ENCODE results near the gene BRD9. TPM values are rescaled to one million over a fixed set of nuclear protein-coding genes. Genes with fewer than 3 reads are reported as not detected.
"Not testable (repeated sequence)": the region's sequence is repeated elsewhere in the genome, so short reads cannot be mapped to it uniquely, and the experiment has no call there.

The BRD9 gene
- total RNA-seq, 6 donors from 2014 or later: 37.5 to 160 (median 42.3) TPM

GRCh38 chr5:932151-932627, 39.6 kb upstream of the BRD9 start:
- peaks cover 0 to 4% (median under 1%) of the 10 kb centered on the region in 4 donors for H3K4me1 ChIP-seq
- no peak overlapping the region for H3K4me3 ChIP-seq
- peak overlapping the region in 3 of 4 donors; percentile 58 to 81 (median 70) for H3K27ac ChIP-seq
- H3K36me3 ChIP-seq: no peaks in the 10 kb centered on the region
- DNase-seq (peak in 1 of 2 donors; percentile 41), ATAC-seq (ENCODE audit: low FRiP score in 2 of 2) (peak in 1 of 2 donors; percentile 5)
- 65 to 94% methylated on average over 5 to 8 of the region's 8 CpGs for WGBS, 2 donors
- TF ChIP-seq CTCF (IDR thresholded peaks at IDR 0.05): no peak
- no peak for TF ChIP-seq EP300 (IDR thresholded peaks at IDR 0.05)
- TF ChIP-seq POLR2A (IDR thresholded peaks at IDR 0.05): no peak
- no peak for TF ChIP-seq POLR2AphosphoS5 (IDR thresholded peaks at IDR 0.05)
- H3K9me3 ChIP-seq: no peaks in the 10 kb centered on the region
- peaks cover 0 to under 1% (median 0%) of the 10 kb centered on the region in 4 donors for H3K27me3 ChIP-seq

GRCh38 chr5:931570-932145, 39.1 kb upstream of the BRD9 start:
- Histone ChIP-seq H3K9me3 (no peaks in the 10 kb centered on the region), H3K4me3 (no peak overlapping the region), H3K36me3 (no peaks in the 10 kb centered on the region), H3K27ac (peak overlapping the region in 3 of 4 donors; percentile 58 to 81 (median 70)), H3K4me1 (peaks cover 5 to 8% (median 6%) of the 10 kb centered on the region in 4 donors), H3K27me3 (peaks cover 0 to 5% (median 1%) of the 10 kb centered on the region in 4 donors)
- TF ChIP-seq CTCF (IDR thresholded peaks at IDR 0.05) (no peak), POLR2A (IDR thresholded peaks at IDR 0.05) (no peak), EP300 (IDR thresholded peaks at IDR 0.05) (no peak), POLR2AphosphoS5 (IDR thresholded peaks at IDR 0.05) (no peak)
- DNase-seq (no peak), ATAC-seq (ENCODE audit: low FRiP score in 2 of 2) (no peak)
- 84 to 87% methylated on average over 12 to 13 of the region's 13 CpGs for WGBS, 2 donors

DNA sequence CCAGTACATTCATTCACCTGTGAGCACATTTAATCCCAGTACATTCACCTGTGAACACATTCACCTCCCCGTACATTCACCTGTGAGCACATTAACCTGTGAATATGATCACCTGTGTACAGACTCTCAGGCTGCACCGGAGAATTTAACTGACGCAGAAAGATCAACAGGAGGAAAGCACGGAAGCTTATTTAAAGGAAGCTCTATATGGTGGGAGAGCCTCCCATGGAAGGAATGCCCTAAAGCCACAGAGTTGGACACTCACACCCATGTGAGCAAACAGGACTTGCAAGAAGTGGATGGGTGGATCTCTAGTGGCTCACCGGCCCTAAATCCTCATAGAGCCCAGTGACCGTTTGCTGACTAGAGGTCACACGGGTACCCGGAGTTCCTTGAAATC, 38.3 kb upstream of the BRD9 start:
- no peak overlapping the region for H3K4me3 ChIP-seq
- peaks cover 10 to 13% (median 12%) of the 10 kb centered on the region in 4 donors for H3K4me1 ChIP-seq
- no peaks in the 10 kb centered on the region for H3K9me3 ChIP-seq
- H3K27ac ChIP-seq: no peak overlapping the region
- TF ChIP-seq CTCF (IDR thresholded peaks at IDR 0.05) (no peak), POLR2A (IDR thresholded peaks at IDR 0.05) (no peak), POLR2AphosphoS5 (IDR thresholded peaks at IDR 0.05) (no peak), EP300 (IDR thresholded peaks at IDR 0.05) (no peak)
- no peaks in the 10 kb centered on the region for H3K36me3 ChIP-seq
- WGBS, 2 donors: 72 to 93% methylated on average over 4 to 8 of the region's 8 CpGs
- no peak for ATAC-seq (ENCODE audit: low FRiP score in 2 of 2)
- DNase-seq: no peak
- peaks cover 0 to 7% (median 4%) of the 10 kb centered on the region in 4 donors for H3K27me3 ChIP-seq

DNA sequence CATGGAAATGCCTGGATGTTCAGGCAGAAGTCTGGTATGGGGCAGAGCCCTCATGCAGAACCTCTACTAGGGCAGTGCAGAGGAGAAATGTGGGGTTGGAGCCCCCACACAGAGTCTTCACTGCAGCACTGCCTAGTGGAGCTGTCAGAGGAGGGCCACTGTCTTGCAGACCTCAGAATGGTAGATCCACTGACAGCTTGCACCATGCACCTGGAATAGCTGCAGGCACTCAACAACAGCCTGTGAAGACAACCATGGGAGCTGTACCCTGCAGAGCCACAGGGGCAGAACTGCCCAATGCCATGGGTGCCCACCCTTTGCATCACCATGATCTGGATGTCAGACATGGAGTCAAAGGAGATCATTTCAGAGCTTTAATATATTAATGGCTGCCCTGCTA, 37.0 kb upstream of the BRD9 start:
- Histone ChIP-seq H3K27me3 (peaks cover 0 to 7% (median 4%) of the 10 kb centered on the region in 4 donors), H3K9me3 (no peaks in the 10 kb centered on the region), H3K27ac (no peak overlapping the region), H3K4me1 (peaks cover 10 to 13% (median 12%) of the 10 kb centered on the region in 4 donors), H3K4me3 (no peak overlapping the region), H3K36me3 (no peaks in the 10 kb centered on the region)
- no peak for TF ChIP-seq POLR2AphosphoS5 (IDR thresholded peaks at IDR 0.05)
- TF ChIP-seq POLR2A (IDR thresholded peaks at IDR 0.05): no peak
- TF ChIP-seq EP300 (IDR thresholded peaks at IDR 0.05): no peak
- no peak for TF ChIP-seq CTCF (IDR thresholded peaks at IDR 0.05)
- DNase-seq (no peak), ATAC-seq (ENCODE audit: low FRiP score in 2 of 2) (no peak)

GRCh38 chr5:929182-929581, 36.6 kb upstream of the BRD9 start:
- H3K4me3 ChIP-seq; H3K27ac ChIP-seq; H3K9me3 ChIP-seq; DNase-seq; H3K36me3 ChIP-seq; ATAC-seq (ENCODE audit: low FRiP score in 2 of 2); H3K27me3 ChIP-seq: not testable (repeated sequence)
- H3K4me1 ChIP-seq: peaks cover 10 to 13% (median 12%) of the 10 kb centered on the region in 4 donors
